HepG2 (cell line): ENCODE measurements around the gene SYNPO. TPM values are rescaled to one million over a fixed set of nuclear protein-coding genes. Genes with fewer than 3 reads are reported as not detected.

ENCODE experiments used
- FOSL1 ChIP-seq: sonication (generic); formaldehyde crosslinking; IDR thresholded peaks from 2 replicates; pipeline ENCODE4 v1.9.0; 2021; ENCODE audit warnings: missing genetic modification reagents, borderline replicate concordance
- GPN1 ChIP-seq: sonication (generic); formaldehyde crosslinking; IDR thresholded peaks from 2 replicates; pipeline ENCODE4 v1.5.1; 2020; ENCODE audit warnings: missing genetic modification reagents, borderline replicate concordance
- REPIN1 ChIP-seq: sonication (generic); formaldehyde crosslinking; IDR thresholded peaks from 2 replicates; pipeline ENCODE4 v1.8.0; 2022; ENCODE audit warnings: missing genetic modification reagents, low read depth, mild to moderate bottlenecking, borderline replicate concordance
- TAF15 ChIP-seq: fragments of 200-400 bp; formaldehyde crosslinking; IDR thresholded peaks from one replicate; pipeline ENCODE4 v1.6.1; 2018; ENCODE audit warnings: mild to moderate bottlenecking, low read depth, low read length; ENCODE audit not compliant: poor library complexity, severe bottlenecking
- ZBTB7A ChIP-seq: sonication (generic); formaldehyde crosslinking; IDR thresholded peaks from 2 replicates; pipeline ENCODE4 v1.8.0; 2022; ENCODE audit warnings: mild to moderate bottlenecking, missing genetic modification reagents
- ZNF598 ChIP-seq: sonication (generic); formaldehyde crosslinking; IDR thresholded peaks from 2 replicates; pipeline ENCODE4 v1.5.1; 2020; ENCODE audit warnings: mild to moderate bottlenecking, missing genetic modification reagents, borderline replicate concordance
- polyA plus RNA-seq, 8 experiments: library from polyadenylated mRNA; depleted of rRNA in 3 of 8; stranded (reverse) in 7 of 8; unstranded in 1 of 8; fragments of >200 nt; fragmentation: Illumina TruSeq in 4 of 8; extraction: Trizol in 4 of 8; gene quantifications; 2 replicates each; pipeline versions ENCODE4 v1.2.1 to v1.2.3, GENCODE V29; 2011 to 2016; ENCODE audit warnings: low read depth in 4 of 8, missing spikeins in 1 of 8, mixed read lengths in 1 of 8; ENCODE audit not compliant: insufficient read depth in 1 of 8
- total RNA-seq, 5 experiments: library from RNA; depleted of rRNA; stranded (reverse); fragments of >200 nt; fragmentation: Illumina TruSeq; extraction: Trizol; gene quantifications; 2 replicates each; pipeline ENCODE4 v1.2.3, GENCODE V29; 2016; ENCODE audit warnings: low read depth in 1 of 5
- TF ChIP-seq, protein P1 (sequence below): sonication (generic); formaldehyde crosslinking; IDR thresholded peaks from 2 replicates; pipeline ENCODE4 v1.5.1; 2020; ENCODE audit warnings: mild to moderate bottlenecking, missing genetic modification reagents
- TF ChIP-seq, protein P2 (sequence below): sonication (generic); formaldehyde crosslinking; conservative IDR thresholded peaks from 2 replicates; pipeline ENCODE4 v1.8.0; 2022; ENCODE audit warnings: mild to moderate bottlenecking, moderate library complexity, missing genetic modification reagents
- TF ChIP-seq, protein P3 (sequence below): sonication (generic); formaldehyde crosslinking; IDR thresholded peaks from 2 replicates; pipeline ENCODE4 v1.5.0; 2020; ENCODE audit warnings: missing genetic modification reagents
- TF ChIP-seq, protein P4 (sequence below): sonication (generic); formaldehyde crosslinking; IDR thresholded peaks from one replicate; pipeline ENCODE4 v1.5.1; 2020; ENCODE audit warnings: mild to moderate bottlenecking, missing genetic modification reagents; ENCODE audit errors: not compliant biosample characterization

The SYNPO gene
- total and polyA plus RNA-seq, 2 of the 13 experiments (the other 11 are each of a cell fraction or from before 2014, with no cell fraction given) = 0.09 to 0.30 TPM

DNA sequence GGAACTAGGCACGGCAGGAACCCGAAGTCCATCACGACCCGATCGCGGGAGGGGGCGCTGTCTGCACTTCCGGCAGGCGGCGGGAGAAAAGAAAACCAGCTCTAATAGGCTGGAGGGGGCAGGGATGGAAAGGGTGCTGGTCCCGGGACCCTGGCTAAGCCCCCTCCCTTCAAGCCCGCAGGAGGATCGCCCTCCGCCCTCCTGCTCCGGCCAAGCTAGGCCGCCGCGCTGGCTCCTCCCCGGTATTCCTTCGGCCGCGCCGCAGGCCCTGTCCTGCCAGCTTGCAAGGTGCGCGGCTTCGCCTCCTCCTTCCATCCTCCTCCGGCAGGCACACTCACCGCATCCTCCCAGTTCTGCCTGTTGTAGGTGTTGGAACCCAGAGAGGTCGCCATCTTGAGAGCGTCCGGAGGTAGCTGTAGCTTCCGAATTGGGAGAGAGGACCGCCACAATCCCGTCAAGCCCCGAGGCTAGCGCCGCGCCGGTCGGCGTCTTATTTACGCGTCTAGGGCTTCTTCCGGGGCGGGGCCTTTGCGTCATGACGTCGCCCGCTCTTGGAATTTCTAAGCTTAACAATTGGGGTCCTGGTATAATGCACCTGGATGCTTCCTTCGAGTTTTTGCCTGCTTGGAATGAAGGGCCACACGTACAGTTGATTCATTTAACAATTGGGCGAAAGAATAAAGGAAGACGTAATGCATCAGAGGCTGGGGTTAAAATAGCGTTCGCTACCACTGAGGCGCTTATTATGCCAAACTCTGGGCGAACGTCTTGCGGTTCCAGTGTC is 60.3 kb downstream of the SYNPO start, which contains the start of gene RBM22 (continued):
- TF ChIP-seq, protein P1, sequence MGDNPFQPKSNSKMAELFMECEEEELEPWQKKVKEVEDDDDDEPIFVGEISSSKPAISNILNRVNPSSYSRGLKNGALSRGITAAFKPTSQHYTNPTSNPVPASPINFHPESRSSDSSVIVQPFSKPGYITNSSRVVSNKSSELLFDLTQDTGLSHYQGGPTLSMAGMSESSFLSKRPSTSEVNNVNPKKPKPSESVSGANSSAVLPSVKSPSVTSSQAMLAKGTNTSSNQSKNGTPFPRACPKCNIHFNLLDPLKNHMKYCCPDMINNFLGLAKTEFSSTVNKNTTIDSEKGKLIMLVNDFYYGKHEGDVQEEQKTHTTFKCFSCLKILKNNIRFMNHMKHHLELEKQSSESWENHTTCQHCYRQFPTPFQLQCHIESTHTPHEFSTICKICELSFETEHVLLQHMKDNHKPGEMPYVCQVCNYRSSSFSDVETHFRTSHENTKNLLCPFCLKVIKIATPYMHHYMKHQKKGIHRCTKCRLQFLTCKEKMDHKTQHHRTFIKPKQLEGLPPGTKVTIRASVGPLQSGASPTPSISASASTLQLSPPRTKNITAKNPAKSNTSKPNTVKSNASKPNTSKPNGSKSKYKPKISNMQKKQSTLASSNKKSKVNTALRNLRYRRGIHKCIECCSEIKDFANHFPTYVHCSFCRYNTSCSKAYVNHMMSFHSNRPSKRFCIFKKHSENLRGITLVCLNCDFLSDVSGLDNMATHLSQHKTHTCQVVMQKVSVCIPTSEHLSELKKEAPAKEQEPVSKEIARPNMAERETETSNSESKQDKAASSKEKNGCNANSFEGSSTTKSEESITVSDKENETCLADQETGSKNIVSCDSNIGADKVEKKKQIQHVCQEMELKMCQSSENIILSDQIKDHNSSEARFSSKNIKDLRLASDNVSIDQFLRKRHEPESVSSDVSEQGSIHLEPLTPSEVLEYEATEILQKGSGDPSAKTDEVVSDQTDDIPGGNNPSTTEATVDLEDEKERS (CRISPR knock-in tag) = no peak
- TF ChIP-seq ZBTB7A (CRISPR knock-in tag) = no peak
- TF ChIP-seq, protein P2, sequence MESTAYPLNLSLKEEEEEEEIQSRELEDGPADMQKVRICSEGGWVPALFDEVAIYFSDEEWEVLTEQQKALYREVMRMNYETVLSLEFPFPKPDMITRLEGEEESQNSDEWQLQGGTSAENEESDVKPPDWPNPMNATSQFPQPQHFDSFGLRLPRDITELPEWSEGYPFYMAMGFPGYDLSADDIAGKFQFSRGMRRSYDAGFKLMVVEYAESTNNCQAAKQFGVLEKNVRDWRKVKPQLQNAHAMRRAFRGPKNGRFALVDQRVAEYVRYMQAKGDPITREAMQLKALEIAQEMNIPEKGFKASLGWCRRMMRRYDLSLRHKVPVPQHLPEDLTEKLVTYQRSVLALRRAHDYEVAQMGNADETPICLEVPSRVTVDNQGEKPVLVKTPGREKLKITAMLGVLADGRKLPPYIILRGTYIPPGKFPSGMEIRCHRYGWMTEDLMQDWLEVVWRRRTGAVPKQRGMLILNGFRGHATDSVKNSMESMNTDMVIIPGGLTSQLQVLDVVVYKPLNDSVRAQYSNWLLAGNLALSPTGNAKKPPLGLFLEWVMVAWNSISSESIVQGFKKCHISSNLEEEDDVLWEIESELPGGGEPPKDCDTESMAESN (CRISPR knock-in tag) = peak; percentile 78; the same call in 1 of the 2 replicates
- peak; percentile 75 for TF ChIP-seq REPIN1 (CRISPR knock-in tag)
- TF ChIP-seq ZNF598 (CRISPR knock-in tag) = peak; percentile 94
- TF ChIP-seq, protein P3, sequence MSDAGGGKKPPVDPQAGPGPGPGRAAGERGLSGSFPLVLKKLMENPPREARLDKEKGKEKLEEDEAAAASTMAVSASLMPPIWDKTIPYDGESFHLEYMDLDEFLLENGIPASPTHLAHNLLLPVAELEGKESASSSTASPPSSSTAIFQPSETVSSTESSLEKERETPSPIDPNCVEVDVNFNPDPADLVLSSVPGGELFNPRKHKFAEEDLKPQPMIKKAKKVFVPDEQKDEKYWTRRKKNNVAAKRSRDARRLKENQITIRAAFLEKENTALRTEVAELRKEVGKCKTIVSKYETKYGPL = no peak
- no peak for TF ChIP-seq GPN1
- TF ChIP-seq TAF15 = no peak
- no peak for TF ChIP-seq FOSL1 (CRISPR knock-in tag)
- TF ChIP-seq, protein P4, sequence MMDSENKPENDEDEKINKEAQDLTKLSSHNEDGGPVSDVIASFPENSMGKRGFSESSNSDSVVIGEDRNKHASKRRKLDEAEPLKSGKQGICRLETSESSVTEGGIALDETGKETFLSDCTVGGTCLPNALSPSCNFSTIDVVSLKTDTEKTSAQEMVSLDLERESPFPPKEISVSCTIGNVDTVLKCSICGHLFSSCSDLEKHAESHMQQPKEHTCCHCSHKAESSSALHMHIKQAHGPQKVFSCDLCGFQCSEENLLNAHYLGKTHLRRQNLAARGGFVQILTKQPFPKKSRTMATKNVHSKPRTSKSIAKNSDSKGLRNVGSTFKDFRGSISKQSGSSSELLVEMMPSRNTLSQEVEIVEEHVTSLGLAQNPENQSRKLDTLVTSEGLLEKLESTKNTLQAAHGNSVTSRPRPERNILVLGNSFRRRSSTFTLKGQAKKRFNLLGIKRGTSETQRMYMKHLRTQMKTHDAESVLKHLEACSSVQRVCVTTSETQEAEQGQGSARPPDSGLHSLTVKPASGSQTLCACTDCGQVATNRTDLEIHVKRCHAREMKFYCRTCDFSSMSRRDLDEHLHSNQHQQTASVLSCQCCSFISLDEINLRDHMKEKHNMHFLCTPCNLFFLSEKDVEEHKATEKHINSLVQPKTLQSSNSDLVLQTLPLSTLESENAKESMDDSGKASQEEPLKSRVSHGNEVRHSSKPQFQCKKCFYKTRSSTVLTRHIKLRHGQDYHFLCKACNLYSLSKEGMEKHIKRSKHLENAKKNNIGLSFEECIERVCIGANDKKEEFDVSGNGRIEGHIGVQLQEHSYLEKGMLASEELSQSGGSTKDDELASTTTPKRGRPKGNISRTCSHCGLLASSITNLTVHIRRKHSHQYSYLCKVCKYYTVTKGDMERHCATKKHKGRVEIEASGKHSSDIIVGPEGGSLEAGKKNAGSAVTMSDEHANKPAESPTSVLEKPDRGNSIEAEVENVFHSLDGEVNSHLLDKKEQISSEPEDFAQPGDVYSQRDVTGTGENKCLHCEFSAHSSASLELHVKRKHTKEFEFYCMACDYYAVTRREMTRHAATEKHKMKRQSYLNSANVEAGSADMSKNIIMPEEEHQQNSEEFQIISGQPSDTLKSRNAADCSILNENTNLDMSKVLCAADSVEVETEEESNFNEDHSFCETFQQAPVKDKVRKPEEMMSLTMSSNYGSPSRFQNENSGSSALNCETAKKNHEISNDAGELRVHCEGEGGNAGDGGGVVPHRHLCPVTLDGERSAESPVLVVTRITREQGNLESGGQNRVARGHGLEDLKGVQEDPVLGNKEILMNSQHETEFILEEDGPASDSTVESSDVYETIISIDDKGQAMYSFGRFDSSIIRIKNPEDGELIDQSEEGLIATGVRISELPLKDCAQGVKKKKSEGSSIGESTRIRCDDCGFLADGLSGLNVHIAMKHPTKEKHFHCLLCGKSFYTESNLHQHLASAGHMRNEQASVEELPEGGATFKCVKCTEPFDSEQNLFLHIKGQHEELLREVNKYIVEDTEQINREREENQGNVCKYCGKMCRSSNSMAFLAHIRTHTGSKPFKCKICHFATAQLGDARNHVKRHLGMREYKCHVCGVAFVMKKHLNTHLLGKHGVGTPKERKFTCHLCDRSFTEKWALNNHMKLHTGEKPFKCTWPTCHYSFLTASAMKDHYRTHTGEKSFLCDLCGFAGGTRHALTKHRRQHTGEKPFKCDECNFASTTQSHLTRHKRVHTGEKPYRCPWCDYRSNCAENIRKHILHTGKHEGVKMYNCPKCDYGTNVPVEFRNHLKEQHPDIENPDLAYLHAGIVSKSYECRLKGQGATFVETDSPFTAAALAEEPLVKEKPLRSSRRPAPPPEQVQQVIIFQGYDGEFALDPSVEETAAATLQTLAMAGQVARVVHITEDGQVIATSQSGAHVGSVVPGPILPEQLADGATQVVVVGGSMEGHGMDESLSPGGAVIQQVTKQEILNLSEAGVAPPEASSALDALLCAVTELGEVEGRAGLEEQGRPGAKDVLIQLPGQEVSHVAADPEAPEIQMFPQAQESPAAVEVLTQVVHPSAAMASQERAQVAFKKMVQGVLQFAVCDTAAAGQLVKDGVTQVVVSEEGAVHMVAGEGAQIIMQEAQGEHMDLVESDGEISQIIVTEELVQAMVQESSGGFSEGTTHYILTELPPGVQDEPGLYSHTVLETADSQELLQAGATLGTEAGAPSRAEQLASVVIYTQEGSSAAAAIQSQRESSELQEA (CRISPR knock-in tag) = peak; percentile 64
